Tibial artery (tissue), 4 donors: ENCODE measurements around the gene CORO2A.

Experiments used
- DNase-seq, 2 donors: peaks; one replicate each; pipeline ENCODE4 v3.0.0-alpha.2; 2019
- H3K27ac ChIP-seq, 2 donors: fragments of 200-600 bp; sonication (generic) in 1 of 2; 1 replicate in 1 of 2; 2 replicates in 1 of 2; pipeline ENCODE4 v1.5.1; 2018 to 2019; ENCODE audit warnings: mild to moderate bottlenecking in 1 of 2
- H3K27me3 ChIP-seq, 2 donors: fragments of 200-600 bp; sonication (generic) in 1 of 2; one replicate each; pipeline versions ENCODE4 v1.5.1 to v1.6.0; 2016 to 2019
- H3K36me3 ChIP-seq, 3 donors: fragments of 200-600 bp; sonication (generic) in 2 of 3; one replicate each; pipeline ENCODE4 v1.5.1; 2016 to 2019; ENCODE audit warnings: mild to moderate bottlenecking in 2 of 3
- H3K4me1 ChIP-seq, 4 donors: fragments of 200-600 bp; sonication (generic) in 2 of 4; 1 replicate in 3 of 4; 2 replicates in 1 of 4; pipeline ENCODE4 v1.5.1; 2016 to 2019
- H3K4me3 ChIP-seq, 2 donors: fragments of 200-600 bp; sonication (generic) in 1 of 2; 1 replicate in 1 of 2; 2 replicates in 1 of 2; pipeline ENCODE4 v1.5.1; 2018 to 2019; ENCODE audit warnings: mild to moderate bottlenecking in 2 of 2
- H3K9me3 ChIP-seq, 3 donors: fragments of 200-600 bp; sonication (generic) in 1 of 3; one replicate each; pipeline ENCODE4 v1.5.1; 2016 to 2019
- CTCF ChIP-seq, 2 experiments: fragments of 200-600 bp in 1 of 2; fragments of 450-650 bp in 1 of 2; IDR thresholded peaks; one replicate each; pipeline ENCODE4 v1.5.1; 2017 to 2019; ENCODE audit warnings: antibody characterized with exemption in 2 of 2, mild to moderate bottlenecking in 1 of 2, moderate library complexity in 1 of 2
- intact Hi-C: fragments of 100-400 bp; cut with DNase I; formaldehyde crosslinking; loops from one replicate; pipeline ENCODE4 v1.15.0; 2023; ENCODE audit warnings: low total_unique reads

CORO2A gene

GRCh38 chr9:98104445-98104881 is 88.0 kb downstream of the CORO2A start:
- intact Hi-C loops, result no loop called here
- Histone ChIP-seq H3K27me3 (no peaks in the 10 kb centered on the region), H3K4me3 (no peak overlapping the region), H3K4me1 (no peaks in the 10 kb centered on the region), H3K27ac (no peak overlapping the region), H3K9me3 (peaks cover 0 to 4% (median 0%) of the 10 kb centered on the region in 3 donors), H3K36me3 (no peaks in the 10 kb centered on the region)
- peak in 1 of 2 donors; percentile 64 for DNase-seq
- TF ChIP-seq CTCF (IDR thresholded peaks at IDR 0.05), result no peak

GRCh38 chr9:98101868-98102273 is 90.6 kb downstream of the CORO2A start:
- peaks cover 0 to 4% (median 0%) of the 10 kb centered on the region in 3 donors for H3K9me3 ChIP-seq
- no peaks in the 10 kb centered on the region for H3K36me3 ChIP-seq
- intact Hi-C loops, result no loop called here
- H3K27ac ChIP-seq, result no peak overlapping the region
- no peak overlapping the region for H3K4me3 ChIP-seq
- H3K4me1 ChIP-seq, result peaks cover 0 to 3% (median 0%) of the 10 kb centered on the region in 4 donors
- H3K27me3 ChIP-seq, result no peaks in the 10 kb centered on the region
- no peak for TF ChIP-seq CTCF (IDR thresholded peaks at IDR 0.05)
- DNase-seq, result peak in 1 of 2 donors; percentile 60

GRCh38 chr9:98101416-98101815 is 91.0 kb downstream of the CORO2A start:
- DNase-seq, result peak in 1 of 2 donors; percentile 29
- Histone ChIP-seq H3K4me1 (peaks cover 0 to 3% (median 0%) of the 10 kb centered on the region in 4 donors), H3K9me3 (peaks cover 0 to 4% (median 0%) of the 10 kb centered on the region in 3 donors), H3K4me3 (no peak overlapping the region), H3K27me3 (no peaks in the 10 kb centered on the region), H3K36me3 (no peaks in the 10 kb centered on the region), H3K27ac (no peak overlapping the region)
- intact Hi-C loops, result no loop called here
- TF ChIP-seq CTCF (IDR thresholded peaks at IDR 0.05), result no peak

GRCh38 chr9:98100456-98100855 is 92.0 kb downstream of the CORO2A start:
- no peak for DNase-seq
- H3K4me1 ChIP-seq, result peaks cover 0 to 3% (median 0%) of the 10 kb centered on the region in 4 donors
- intact Hi-C loops, result no loop called here
- H3K9me3 ChIP-seq, result no peaks in the 10 kb centered on the region
- H3K36me3 ChIP-seq, result no peaks in the 10 kb centered on the region
- TF ChIP-seq CTCF (IDR thresholded peaks at IDR 0.05), result no peak
- no peak overlapping the region for H3K27ac ChIP-seq
- no peak overlapping the region for H3K4me3 ChIP-seq
- H3K27me3 ChIP-seq, result peaks cover 0 to under 1% of the 10 kb centered on the region in 2 donors

- TF ChIP-seq CTCF (IDR thresholded peaks at IDR 0.05), result no peak
- no peak overlapping the region for H3K4me3 ChIP-seq
- peaks cover 0 to 3% (median 0%) of the 10 kb centered on the region in 4 donors for H3K4me1 ChIP-seq
- intact Hi-C loops, result no loop called here
- H3K27ac ChIP-seq, result no peak overlapping the region
- H3K9me3 ChIP-seq, result no peaks in the 10 kb centered on the region
- DNase-seq, result peak in 1 of 2 donors; percentile 6
- no peaks in the 10 kb centered on the region for H3K36me3 ChIP-seq
- peaks cover 0 to 6% of the 10 kb centered on the region in 2 donors for H3K27me3 ChIP-seq
Observed at GRCh38 chr9:98099898-98100297, 92.5 kb downstream of the CORO2A start.

- peaks cover 0 to 3% (median 0%) of the 10 kb centered on the region in 4 donors for H3K4me1 ChIP-seq
- H3K36me3 ChIP-seq, result no peaks in the 10 kb centered on the region
Observed at GRCh38 chr9:98099346-98099745, 93.1 kb downstream of the CORO2A start.

More at GRCh38 chr9:98099346-98099745, 93.1 kb downstream of the CORO2A start:
- TF ChIP-seq CTCF (IDR thresholded peaks at IDR 0.05), result no peak
- peaks cover 0 to 8% of the 10 kb centered on the region in 2 donors for H3K27me3 ChIP-seq
- peak in 1 of 2 donors; percentile 31 for DNase-seq
- no peak overlapping the region for H3K27ac ChIP-seq
- intact Hi-C loops, result no loop called here
- H3K9me3 ChIP-seq, result no peaks in the 10 kb centered on the region
- H3K4me3 ChIP-seq, result no peak overlapping the region
